SK-N-SH (cell line): ENCODE results near the gene GOLM1. TPM values are rescaled to one million over a fixed set of nuclear protein-coding genes. Genes with fewer than 3 reads are reported as not detected.
"Not testable (repeated sequence)": the region's sequence is repeated elsewhere in the genome, so short reads cannot be mapped to it uniquely, and the experiment has no call there.

Source experiments
- CTCF ChIA-PET: fragments of 300-600, 350-600 bp; formaldehyde crosslinking; extraction: SDS; loops from one replicate; lab custom pipeline; 2021; lab: Yijun Ruan, JAX
- POLR2A ChIA-PET: fragments of 350-600 bp; sonication (Branson Sonifier 250); formaldehyde crosslinking; extraction: SDS; loops from one replicate; lab custom pipeline; 2020; ENCODE audit warnings: antibody characterized with exemption, inconsistent platforms; lab: Yijun Ruan, JAX
- DNase-seq: peaks from one replicate; pipeline ENCODE4 v3.0.0; 2012
- H2AFZ ChIP-seq: fragments of 200-600 bp; sonication (generic); 2 replicates; pipeline ENCODE4 v1.8.1; 2016; ENCODE audit warnings: antibody characterized with exemption, mild to moderate bottlenecking, low read depth
- H3F3A ChIP-seq: fragments of 200-600 bp; sonication (generic); replicated peaks from 2 replicates; pipeline ENCODE3; 2016; ENCODE audit warnings: antibody characterized with exemption, mild to moderate bottlenecking; ENCODE audit not compliant: insufficient read depth
- H3K27ac ChIP-seq, 2 experiments: fragments of 200-500 bp in 1 of 2; fragments of 200-600 bp in 1 of 2; sonication (Bioruptor generic) in 1 of 2; sonication (generic), shearing (Covaris generic) in 1 of 2; 2 replicates each; pipeline versions ENCODE4 v1.5.1 to v1.6.1; 2014 to 2016; ENCODE audit warnings: low read depth in 2 of 2, inconsistent platforms in 1 of 2, low read length in 1 of 2, mild to moderate bottlenecking in 1 of 2, mixed read lengths in 1 of 2
- H3K27me3 ChIP-seq: fragments of 200-600 bp; sonication (generic), shearing (Covaris generic); 2 replicates; pipeline ENCODE4 v1.6.1; 2016; ENCODE audit warnings: mixed run types; ENCODE audit not compliant: insufficient read depth
- H3K36me3 ChIP-seq, 2 experiments: fragments of 200-500 bp in 1 of 2; fragments of 200-600 bp in 1 of 2; sonication (Bioruptor generic) in 1 of 2; sonication (generic) in 1 of 2; replicated peaks in 1 of 2; 2 replicates each; pipeline versions ENCODE3 to v1.5.1; 2014 to 2016; ENCODE audit warnings: low read length in 1 of 2, mild to moderate bottlenecking in 1 of 2; ENCODE audit not compliant: insufficient read depth in 2 of 2, control insufficient read depth in 1 of 2
- H3K4me1 ChIP-seq, 2 experiments: fragments of 200-500 bp in 1 of 2; fragments of 200-600 bp in 1 of 2; sonication (Bioruptor generic) in 1 of 2; sonication (generic), shearing (Covaris generic) in 1 of 2; 2 replicates each; pipeline versions ENCODE4 v1.5.1 to v1.6.1; 2014 to 2016; ENCODE audit warnings: low read depth in 1 of 2, low read length in 1 of 2, mixed run types in 1 of 2; ENCODE audit not compliant: insufficient read depth in 2 of 2, control insufficient read depth in 1 of 2
- H3K4me2 ChIP-seq: fragments of 200-600 bp; sonication (generic), shearing (Covaris generic); 2 replicates; pipeline ENCODE4 v1.6.1; 2017; ENCODE audit warnings: mixed run types
- H3K4me3 ChIP-seq, 2 experiments: fragments of 200-500 bp in 1 of 2; fragments of 200-600 bp in 1 of 2; sonication (Bioruptor generic) in 1 of 2; sonication (generic), shearing (Covaris generic) in 1 of 2; 2 replicates each; pipeline versions ENCODE4 v1.5.1 to v1.8.1; 2014 to 2016; ENCODE audit warnings: low read depth in 2 of 2, inconsistent platforms in 1 of 2, low read length in 1 of 2, mild to moderate bottlenecking in 1 of 2, mixed read lengths in 1 of 2, moderate library complexity in 1 of 2
- H3K79me2 ChIP-seq: fragments of 200-600 bp; sonication (generic); 2 replicates; pipeline ENCODE4 v1.8.1; 2017; ENCODE audit warnings: mild to moderate bottlenecking; ENCODE audit not compliant: insufficient read depth
- H3K9ac ChIP-seq: fragments of 200-600 bp; sonication (generic); 2 replicates; pipeline ENCODE4 v1.6.1; 2017; ENCODE audit warnings: mixed run types
- H3K9me2 ChIP-seq: fragments of 200-600 bp; sonication (generic); 2 replicates; pipeline ENCODE4 v1.6.1; 2017; ENCODE audit warnings: mixed run types
- H3K9me3 ChIP-seq: fragments of 200-600 bp; sonication (generic); 2 replicates; pipeline ENCODE4 v1.6.1; 2017; ENCODE audit warnings: mixed run types, mild to moderate bottlenecking, moderate library complexity
- H4K20me1 ChIP-seq: fragments of 200-600 bp; sonication (generic); 2 replicates; pipeline ENCODE4 v1.6.1; 2017; ENCODE audit warnings: mild to moderate bottlenecking, mixed run types; ENCODE audit not compliant: insufficient read depth
- CTCF ChIP-seq: fragments of 200-600 bp; sonication (generic); IDR thresholded peaks from 2 replicates; pipeline ENCODE4 v1.6.1; 2017; ENCODE audit warnings: antibody characterized with exemption, mild to moderate bottlenecking, moderate library complexity
- ELF1 ChIP-seq: IDR thresholded peaks from 2 replicates; pipeline ENCODE4 v1.4.0; 2012
- FOSL2 ChIP-seq: IDR thresholded peaks from 2 replicates; pipeline ENCODE4 v1.4.0; 2012; ENCODE audit warnings: low read depth, mild to moderate bottlenecking, moderate library complexity, borderline replicate concordance
- FOXM1 ChIP-seq: IDR thresholded peaks from 2 replicates; pipeline ENCODE4 v1.4.0; 2012; ENCODE audit warnings: low read depth, mild to moderate bottlenecking
- MEF2A ChIP-seq: IDR thresholded peaks from 2 replicates; pipeline ENCODE4 v1.4.0; 2012; ENCODE audit warnings: low read depth, borderline replicate concordance
- MXI1 ChIP-seq: IDR thresholded peaks from 2 replicates; pipeline ENCODE4 v1.6.1; 2012; ENCODE audit warnings: mild to moderate bottlenecking, low read depth, low read length, improper control_type of control experiment
- NRF1 ChIP-seq: IDR thresholded peaks from 2 replicates; pipeline ENCODE4 v1.6.1; 2012; ENCODE audit warnings: low read depth, mild to moderate bottlenecking, low read length
- WGBS: methylation state at CpG from one replicate; pipeline ENCODE4 v1.1.6; 2017; ENCODE audit warnings: low lambda C conversion rate; 5-methylcytosine and 5-hydroxymethylcytosine counted together
- polyA plus RNA-seq, 3 experiments: library from polyadenylated mRNA; depleted of rRNA; stranded (reverse); fragments of >200 nt; gene quantifications; 2 replicates each; pipeline ENCODE4 v1.2.3, GENCODE V29; 2012

GOLM1 gene, protein sequence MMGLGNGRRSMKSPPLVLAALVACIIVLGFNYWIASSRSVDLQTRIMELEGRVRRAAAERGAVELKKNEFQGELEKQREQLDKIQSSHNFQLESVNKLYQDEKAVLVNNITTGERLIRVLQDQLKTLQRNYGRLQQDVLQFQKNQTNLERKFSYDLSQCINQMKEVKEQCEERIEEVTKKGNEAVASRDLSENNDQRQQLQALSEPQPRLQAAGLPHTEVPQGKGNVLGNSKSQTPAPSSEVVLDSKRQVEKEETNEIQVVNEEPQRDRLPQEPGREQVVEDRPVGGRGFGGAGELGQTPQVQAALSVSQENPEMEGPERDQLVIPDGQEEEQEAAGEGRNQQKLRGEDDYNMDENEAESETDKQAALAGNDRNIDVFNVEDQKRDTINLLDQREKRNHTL
- 69.8 and 83.2 TPM in 2 replicates for polyA plus RNA-seq (2012; rRNA removed)
- polyA plus RNA-seq (2012; cell fraction: cytosol; rRNA removed): 76.9 and 101 TPM in 2 replicates
- 20.0 and 33.9 TPM in 2 replicates for polyA plus RNA-seq (2012; cell fraction: nucleus; rRNA removed)

DNA sequence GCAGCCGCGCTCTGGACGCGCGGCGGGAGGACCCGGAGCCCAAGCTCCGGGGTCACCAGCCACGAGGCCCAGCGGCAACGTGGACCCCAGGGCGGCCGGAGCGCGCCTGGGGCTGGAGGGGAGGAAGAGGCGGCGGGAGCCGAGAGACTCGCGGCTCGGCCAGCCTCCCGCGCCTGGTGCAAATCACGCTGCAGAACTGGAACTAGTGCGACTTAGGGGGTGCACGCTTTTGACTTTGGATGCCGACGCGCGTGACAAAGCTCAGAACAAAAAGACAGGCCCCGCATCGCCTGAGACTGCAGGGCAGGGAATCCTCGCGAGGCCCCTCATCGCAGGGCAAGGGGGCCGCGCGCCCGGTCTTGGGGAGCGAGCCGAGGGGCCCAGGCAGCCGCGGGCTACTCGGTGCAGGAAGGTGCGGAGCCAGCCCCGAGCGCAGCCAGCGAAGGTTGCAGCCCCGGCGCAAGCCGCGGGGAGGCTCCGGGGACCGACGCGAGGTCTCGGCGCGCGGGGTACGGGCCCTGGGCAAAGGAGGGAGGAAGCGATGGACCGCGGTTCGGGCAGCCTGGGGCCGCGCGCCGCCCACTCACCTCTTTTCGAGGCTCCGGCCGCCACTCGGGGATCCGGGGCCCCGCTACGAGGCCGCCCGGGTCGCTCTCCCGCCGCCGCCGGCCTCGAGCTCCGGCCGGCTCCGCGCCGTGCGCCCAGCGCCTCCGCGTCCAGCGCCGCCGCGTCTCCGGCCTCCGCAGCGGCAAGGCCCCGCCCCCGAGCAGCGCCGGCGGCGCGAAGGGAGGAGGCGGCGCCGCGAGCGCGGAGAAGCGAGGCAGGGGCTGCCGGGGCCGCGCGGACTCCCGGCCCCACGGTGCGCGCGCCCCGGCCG is at the start of gene GOLM1:
TSS of gene GOLM1 (minus strand) at position 735 of the 877 bp plus-strand sequence. CDS start 20,238 bp downstream, outside the sequence.
- ChIA-PET POLR2A (interaction anchor here (0.8 to 1.0 kb wide), 2 partner anchors 158 to 183 kb away, joined by 3 read pairs; partner anchors contain the start of genes ISCA1 and NAA35), CTCF (interaction anchor here (0.6 to 2.9 kb wide), 8 partner anchors 14 to 838 kb away, joined by 3 to 11 read pairs (median 4); no protein-coding TSS in a partner anchor)
- peak within 1 kb of the TSS; percentile 89 for H3K4me2 ChIP-seq

GRCh38 chr9:86146671-86147070 is 47.3 kb upstream of the GOLM1 start:
- H3K9me3 ChIP-seq, H3K4me1 ChIP-seq, H3K9me2 ChIP-seq, H2AFZ ChIP-seq, H3K4me2 ChIP-seq, H3K9ac ChIP-seq, DNase-seq, CTCF ChIA-PET, H3K27me3 ChIP-seq, H3K27ac ChIP-seq, H3K36me3 ChIP-seq, POLR2A ChIA-PET, H4K20me1 ChIP-seq, H3F3A ChIP-seq, H3K79me2 ChIP-seq, H3K4me3 ChIP-seq: not testable (repeated sequence)
- TF ChIP-seq FOSL2: peak; percentile 9; the same call in 1 of the 2 replicates
- 41% methylated on average over 4 of the region's 4 CpGs for WGBS

More for the DNA sequence above, at the start of gene GOLM1:
- 1% methylated on average over 46 of the region's 125 CpGs for WGBS
- TF ChIP-seq FOXM1 (no peak), ELF1 (no peak), NRF1 (peak; percentile 20; the same call in 1 of the 2 replicates), MEF2A (no peak), CTCF (no peak; the same call in 1 of the 2 replicates), MXI1 (peak; percentile 57)
- Histone ChIP-seq H3K27me3 (no peaks in the 10 kb centered on the region), H3K9ac (peak within 1 kb of the TSS; percentile 74), H3K4me1 (peaks cover 0 to 14% of the 10 kb centered on the region in 2 experiments; a peak in 2 of 4 replicates), H4K20me1 (no peaks in the 10 kb centered on the region), H3K4me3 (peak within 1 kb of the TSS; percentile 85 to 90), H3F3A (peaks cover 13% of the 10 kb centered on the region), H3K27ac (peak within 1 kb of the TSS; percentile 35 to 82), H3K9me2 (no peaks in the 10 kb centered on the region), H3K79me2 (peaks cover 40% of the 10 kb centered on the region), H3K9me3 (no peaks in the 10 kb centered on the region), H3K36me3 (no peaks in the 10 kb centered on the region), H2AFZ (peak within 1 kb of the TSS; percentile 91)
- peak; percentile 93 for DNase-seq

DNA sequence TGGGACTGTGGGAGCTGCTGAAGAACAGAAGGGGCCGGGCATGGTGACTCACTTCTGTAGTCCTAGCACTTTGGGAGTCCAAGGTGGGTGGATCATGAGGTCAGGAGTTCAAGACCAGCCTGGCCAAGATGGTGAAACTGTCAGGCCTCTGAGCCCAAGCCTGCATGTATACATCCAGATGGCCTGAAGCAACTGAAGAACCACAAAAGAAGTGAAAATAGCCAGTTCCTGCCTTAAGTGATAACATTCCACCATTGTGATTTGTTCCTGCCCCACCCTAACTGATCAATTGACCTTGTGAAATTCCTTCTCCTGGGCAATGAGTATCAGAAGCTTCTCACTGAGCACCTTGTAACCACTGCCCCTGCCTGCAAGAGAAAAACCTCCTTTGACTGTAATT is 46.6 kb upstream of the GOLM1 start:
- H3K36me3 ChIP-seq, H3K4me1 ChIP-seq, POLR2A ChIA-PET: not testable (repeated sequence)

More for the DNA sequence above, 46.6 kb upstream of the GOLM1 start:
- H3K4me3 ChIP-seq, DNase-seq, H3K9me3 ChIP-seq, H4K20me1 ChIP-seq, H3F3A ChIP-seq, H2AFZ ChIP-seq, H3K4me2 ChIP-seq, H3K27ac ChIP-seq, H3K79me2 ChIP-seq, H3K9ac ChIP-seq, CTCF ChIA-PET, H3K9me2 ChIP-seq, H3K27me3 ChIP-seq: not testable (repeated sequence)
- 57% methylated on average over 1 of the region's 1 CpG for WGBS
